Measurements from ENCODE around the gene MYBPC1. TPM values are rescaled to one million over a fixed set of nuclear protein-coding genes. Genes with fewer than 3 reads are reported as not detected.

Gene MYBPC1
- total and polyA plus RNA-seq, 2 of the 4 experiments (the other 2 are of a cell fraction), result not detected

DNA sequence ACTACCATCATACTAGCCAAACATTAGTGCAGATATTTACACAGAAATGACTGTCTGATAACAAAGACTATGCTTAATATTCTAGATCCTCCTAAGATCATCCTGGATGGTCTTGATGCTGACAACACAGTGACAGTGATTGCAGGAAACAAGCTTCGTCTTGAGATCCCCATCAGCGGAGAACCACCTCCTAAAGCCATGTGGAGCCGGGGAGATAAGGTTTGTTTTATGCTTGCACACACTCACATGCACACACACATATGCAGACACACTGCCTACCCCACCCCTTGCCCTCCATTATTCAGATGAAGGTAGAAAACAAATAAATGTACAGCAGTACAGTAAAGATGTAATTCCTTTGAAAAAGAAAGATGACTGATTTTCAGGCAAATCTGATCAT lies 58.3 kb downstream of the MYBPC1 start:
- no peak overlapping the region for H3K18ac ChIP-seq (ENCODE audit: low read depth, low read length)
- CTCF ChIA-PET, result no interaction called here
- H2BK120ac ChIP-seq (ENCODE audit: low read depth, low read length), result no peak overlapping the region
- no peak overlapping the region for H2BK5ac ChIP-seq (ENCODE audit: low read depth, low read length, poor library complexity, severe bottlenecking)
- H2BK20ac ChIP-seq (ENCODE audit: low read depth, low read length), result no peak overlapping the region
- H2BK15ac ChIP-seq (ENCODE audit: low read depth, low read length), result no peak overlapping the region
- intact Hi-C loops (cut with micrococcal nuclease), result loop anchor here (1.0 kb wide), 1 partner anchor 46 kb away; no protein-coding TSS in a partner anchor
- no peak overlapping the region for H3K23ac ChIP-seq (ENCODE audit: low read depth, low read length)
- H3K56ac ChIP-seq (ENCODE audit: extremely low read depth, insufficient read depth, low read length), result no peak overlapping the region
- in situ Hi-C loops (cut with MboI; ENCODE audit: low sequenced_read_pairs), result no loop called here
- no peaks in the 10 kb centered on the region for H4K20me1 ChIP-seq (ENCODE audit: insufficient read depth, low read length)
- no peaks in the 10 kb centered on the region for H3K9me3 ChIP-seq (ENCODE audit: control insufficient read depth, insufficient read depth, low read length)
- dilution Hi-C loops (cut with HindIII; ENCODE audit: low sequenced_read_pairs, unreplicated experiment), result no loop called here
- ATAC-seq (ENCODE audit: low read depth), result no peak
- BruUV-seq (replicated peaks), result no TSS peak
- no peak overlapping the region for H4K8ac ChIP-seq (ENCODE audit: low read depth in 2 of 2, low read length in 2 of 2)
- H3K4me2 ChIP-seq (ENCODE audit: low read depth, low read length), result no peak overlapping the region
- H3K36me3 ChIP-seq (ENCODE audit: control insufficient read depth, insufficient read depth, low read length), result no peaks in the 10 kb centered on the region
- no peak for DNase-seq
- H3K9ac ChIP-seq (ENCODE audit: low read depth, low read length), result no peak overlapping the region
- no peak overlapping the region for H3K4ac ChIP-seq (ENCODE audit: low read depth, low read length)
- H4K91ac ChIP-seq (ENCODE audit: insufficient read depth, low read depth, low read length), result no peak overlapping the region
- no peak overlapping the region for H4K5ac ChIP-seq (ENCODE audit: low read depth, low read length)
- H3K14ac ChIP-seq (replicated peaks; ENCODE audit: low read depth, low read length), result no peak overlapping the region
- H2AK5ac ChIP-seq (ENCODE audit: low read depth, low read length), result no peak overlapping the region
- H3K9me1 ChIP-seq (ENCODE audit: insufficient read depth, low read length), result no peaks in the 10 kb centered on the region
- no peak overlapping the region for H2AFZ ChIP-seq (replicated peaks; ENCODE audit: low read length, poor library complexity)
- POLR2A ChIA-PET (ENCODE audit: unreplicated experiment), result no interaction called here
- H3K79me1 ChIP-seq (ENCODE audit: low read depth in 1 of 2, low read length in 2 of 2), result no peaks in the 10 kb centered on the region
- WGBS, 2 experiments (ENCODE audit: extremely low coverage in 2 of 2, insufficient read length in 1 of 2), result no CpG with 5 or more reads among the region's 3 CpGs
- no peak overlapping the region for H3K27ac ChIP-seq (ENCODE audit: insufficient read depth, low read length)
- no peak for TF ChIP-seq RAD21 (IDR thresholded peaks at IDR 0.05; ENCODE audit: low read length)
- TF ChIP-seq NFE2L2 (IDR thresholded peaks at IDR 0.05; ENCODE audit: low read depth, low read length), result no peak
- TF ChIP-seq, protein P1, sequence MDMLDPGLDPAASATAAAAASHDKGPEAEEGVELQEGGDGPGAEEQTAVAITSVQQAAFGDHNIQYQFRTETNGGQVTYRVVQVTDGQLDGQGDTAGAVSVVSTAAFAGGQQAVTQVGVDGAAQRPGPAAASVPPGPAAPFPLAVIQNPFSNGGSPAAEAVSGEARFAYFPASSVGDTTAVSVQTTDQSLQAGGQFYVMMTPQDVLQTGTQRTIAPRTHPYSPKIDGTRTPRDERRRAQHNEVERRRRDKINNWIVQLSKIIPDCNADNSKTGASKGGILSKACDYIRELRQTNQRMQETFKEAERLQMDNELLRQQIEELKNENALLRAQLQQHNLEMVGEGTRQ (IDR thresholded peaks at IDR 0.05; ENCODE audit: low read depth, low read length), result no peak
- no peak for TF ChIP-seq SMC3 (IDR thresholded peaks at IDR 0.05; ENCODE audit: low read depth, low read length)
- no peak for TF ChIP-seq CTCF (conservative IDR thresholded peaks at IDR 0.05; ENCODE audit: low read depth, low read length)
- TF ChIP-seq MXI1 (IDR thresholded peaks at IDR 0.05; ENCODE audit: borderline replicate concordance, low read depth, low read length), result no peak
- no peak for TF ChIP-seq RFX5 (IDR thresholded peaks at IDR 0.05; ENCODE audit: low read depth, low read length)
- TF ChIP-seq MAFK (IDR thresholded peaks at IDR 0.05; ENCODE audit: low read depth, low read length), result no peak
- TF ChIP-seq POLR2A (IDR thresholded peaks at IDR 0.05; ENCODE audit: low read depth, low read length), result no peak
- no peak overlapping the region for H2AK9ac ChIP-seq (replicated peaks; ENCODE audit: low read depth, low read length, poor library complexity)
- no peak overlapping the region for H3K4me3 ChIP-seq (ENCODE audit: insufficient read depth, low read depth, low read length)
- H3K27me3 ChIP-seq (ENCODE audit: control insufficient read depth, insufficient read depth, low read length), result no peaks in the 10 kb centered on the region
- H3K4me1 ChIP-seq (ENCODE audit: control insufficient read depth, insufficient read depth, low read length), result no peaks in the 10 kb centered on the region

Measured in IMR-90 (cell line).